GM18867 (cell line): ENCODE data around the gene FAM199X.
"Not testable (repeated sequence)": the region's sequence is repeated elsewhere in the genome, so short reads cannot be mapped to it uniquely, and the experiment has no call there.

Experiments
- ATAC-seq: cut with Tn5 transposase; IDR thresholded peaks from one replicate; pipeline ENCODE4 v1.9.1; 2021; ENCODE audit warnings: mild to moderate bottlenecking, moderate library complexity; ENCODE audit not compliant: unreplicated experiment

FAM199X gene

DNA sequence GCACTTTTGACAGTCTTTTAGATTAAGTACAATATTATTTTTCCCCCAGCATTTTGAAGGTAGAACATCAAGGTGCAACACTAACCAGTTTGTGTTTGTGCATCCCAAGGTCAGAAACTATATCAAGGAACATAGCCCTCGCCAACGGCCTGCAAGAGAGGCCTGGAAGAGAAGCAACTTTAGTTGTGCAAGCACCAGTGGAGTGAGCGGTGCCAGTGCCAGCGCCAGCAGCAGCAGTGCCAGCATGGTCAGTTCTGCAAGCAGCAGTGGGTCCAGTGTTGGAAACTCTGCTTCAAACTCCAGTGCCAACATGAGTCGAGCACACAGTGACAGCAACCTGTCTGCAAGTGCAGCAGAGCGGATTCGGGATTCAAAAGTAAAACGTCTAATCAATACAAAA, 21.7 kb downstream of the FAM199X start:
- ATAC-seq = no peak

DNA sequence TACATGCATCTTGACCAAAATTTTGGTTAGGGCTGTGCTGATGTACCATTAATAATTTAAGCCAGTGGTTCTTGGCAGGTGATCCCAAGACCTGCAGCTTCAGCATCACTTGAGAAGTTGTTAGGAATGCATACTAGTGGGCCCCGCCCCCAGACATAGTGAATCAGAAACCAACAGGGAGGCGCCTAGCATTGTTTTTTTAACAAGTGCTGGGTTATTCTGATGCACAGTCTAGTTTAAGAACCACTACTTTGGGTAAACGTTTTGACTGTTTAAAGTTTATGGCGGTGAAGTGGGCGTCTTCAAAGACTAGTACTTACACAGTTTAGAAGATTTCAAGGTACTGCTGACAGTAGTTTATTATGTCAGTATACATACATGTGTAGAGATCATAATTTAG, 23.6 kb downstream of the FAM199X start:
- no peak for ATAC-seq

DNA sequence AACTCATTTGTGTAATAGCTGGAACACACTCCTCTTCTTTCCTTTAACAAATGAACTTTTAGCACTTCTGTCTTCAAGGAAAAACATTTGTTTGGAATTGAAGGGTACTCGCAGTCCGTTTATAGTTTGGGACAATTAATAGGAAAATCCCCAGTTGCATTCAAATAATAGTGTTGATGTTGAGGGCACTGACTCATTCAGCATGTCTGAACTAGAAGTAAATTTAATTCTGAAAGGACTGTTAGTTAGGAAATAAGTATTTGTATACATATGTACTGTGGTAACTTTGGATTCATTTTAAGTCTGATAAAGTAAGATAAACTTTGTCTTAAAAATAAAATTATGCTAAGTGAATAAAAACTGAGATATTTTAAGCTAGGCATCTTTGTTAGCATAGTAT, 27.2 kb downstream of the FAM199X start:
- ATAC-seq = no peak

DNA sequence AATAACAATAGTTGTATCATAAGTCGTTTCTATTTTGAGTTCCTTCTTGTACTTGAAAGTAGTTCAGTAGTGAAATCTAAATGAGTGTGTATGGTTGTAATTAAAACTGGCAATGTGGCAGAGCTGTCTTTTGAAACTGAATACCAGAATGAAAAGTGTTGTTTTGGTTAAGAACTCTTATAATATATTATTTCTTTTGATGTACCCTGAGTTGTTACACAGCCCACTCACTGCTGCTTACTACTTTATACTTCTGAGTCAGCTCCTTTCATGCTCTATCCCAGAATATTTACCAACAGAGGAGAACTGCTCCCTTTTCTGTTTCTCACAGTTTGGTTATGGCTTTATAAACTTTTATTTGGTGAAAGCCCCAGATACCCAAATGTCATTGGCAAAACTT, 28.8 kb downstream of the FAM199X start:
- no peak for ATAC-seq

DNA sequence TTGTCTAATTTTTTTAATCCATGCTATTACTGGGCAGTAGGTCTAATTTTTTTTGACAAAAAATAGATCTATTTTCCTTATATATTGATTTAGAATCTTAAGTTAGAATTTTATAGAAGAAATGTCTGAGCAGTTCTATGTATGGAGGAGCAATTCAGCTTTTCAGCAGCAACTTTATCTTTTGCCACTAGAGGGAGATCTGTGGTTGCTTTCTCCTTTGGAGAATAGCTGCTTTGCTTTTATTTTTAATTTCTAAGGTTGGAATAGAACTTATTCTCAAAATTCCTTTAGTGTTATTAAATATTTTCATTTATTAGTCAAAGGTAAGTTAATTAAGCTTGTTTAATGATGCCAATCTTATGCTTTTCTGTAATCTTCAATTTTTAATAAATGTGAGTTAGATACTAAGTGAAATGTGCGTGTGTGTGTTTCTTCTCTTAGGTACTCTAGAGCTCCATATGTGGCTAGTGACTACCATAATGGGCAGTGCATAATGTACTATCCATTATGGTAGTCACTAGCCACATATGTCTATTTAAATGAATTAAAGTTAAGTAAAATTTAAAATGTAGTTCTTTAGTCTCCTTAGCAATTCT, 29.3 kb downstream of the FAM199X start:
- ATAC-seq = peak; percentile 76

DNA sequence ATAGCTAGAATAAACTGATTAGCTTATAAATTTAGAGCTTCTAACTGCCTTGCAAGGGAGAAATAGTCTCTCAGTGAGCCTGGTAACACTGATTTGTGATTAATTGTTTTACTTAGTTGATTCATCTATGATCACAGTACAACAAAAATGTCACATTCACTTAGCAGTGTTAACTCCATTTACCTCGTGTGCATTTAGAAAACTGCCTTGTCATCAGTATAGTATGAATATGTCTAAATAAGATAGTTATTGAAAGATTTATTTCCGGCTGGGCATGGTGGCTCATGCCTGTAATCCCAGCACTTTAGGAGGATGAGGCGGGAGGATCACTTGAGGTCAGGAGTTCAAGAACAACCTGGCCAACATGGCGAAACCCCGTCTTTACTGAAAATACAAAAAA, 39.3 kb downstream of the FAM199X start:
- no peak for ATAC-seq

DNA sequence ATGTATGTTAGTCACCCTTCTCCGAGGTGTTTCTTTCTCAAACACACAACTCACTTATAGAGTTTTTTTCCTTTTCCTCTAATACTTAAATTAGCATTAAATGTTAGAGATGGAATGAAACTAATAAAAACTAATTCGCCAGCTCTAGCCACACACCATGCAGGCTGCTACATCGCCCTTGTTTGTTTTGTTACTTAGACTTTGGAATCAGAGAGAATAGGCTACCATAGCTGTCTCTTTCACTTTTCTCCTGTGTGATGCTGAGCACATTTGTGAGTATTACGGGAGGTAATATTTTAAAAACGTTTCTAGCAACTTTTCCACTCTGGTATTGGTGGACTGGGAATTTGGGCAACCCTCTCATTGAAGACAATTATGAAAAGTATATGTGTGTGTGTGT, 44.9 kb downstream of the FAM199X start:
- ATAC-seq = no peak

DNA sequence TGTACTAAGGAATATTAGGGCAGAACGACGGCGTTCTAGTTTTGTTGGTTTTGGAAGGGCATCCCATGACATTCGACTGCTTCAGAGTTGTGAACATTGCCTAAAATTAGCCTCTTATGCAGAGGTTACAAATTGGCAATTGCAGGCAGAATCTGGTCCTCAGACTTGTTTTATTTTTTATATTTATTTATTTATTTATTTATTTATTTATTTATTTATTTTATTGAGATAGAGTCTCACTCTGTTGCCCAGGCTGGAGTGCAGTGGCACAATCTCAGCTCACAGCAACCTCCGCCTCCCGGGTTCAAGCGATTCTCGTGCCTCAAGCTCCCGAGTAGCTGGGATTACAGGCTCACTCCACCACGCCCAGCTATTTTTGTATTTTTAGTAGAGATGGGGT, 63.8 kb downstream of the FAM199X start:
- ATAC-seq = not testable (repeated sequence)
